Stimulated activated CD8-positive, alpha-beta memory T cell treated with anti-CD3 and anti-CD28 coated beads, Interleukin-4, amount 100 ng/mL, for 1 hour (primary cell): ENCODE data around the gene ANO10.
"Not testable (repeated sequence)": the region's sequence is repeated elsewhere in the genome, so short reads cannot be mapped to it uniquely, and the experiment has no call there.

ENCODE experiments used
- DNase-seq, 2 donors: peaks; one replicate each; pipeline ENCODE4 v3.0.0-alpha.2; 2020; ENCODE audit warnings: low read depth in 2 of 2, low spot score in 1 of 2

ANO10 gene

GRCh38 chr3:43523454-43524053, 98.3 kb downstream of the ANO10 start:
- no peak for DNase-seq

GRCh38 chr3:43522727-43523362, 99.0 kb downstream of the ANO10 start:
- no peak for DNase-seq

GRCh38 chr3:43521941-43522340, 99.9 kb downstream of the ANO10 start:
- DNase-seq, result no peak

DNA sequence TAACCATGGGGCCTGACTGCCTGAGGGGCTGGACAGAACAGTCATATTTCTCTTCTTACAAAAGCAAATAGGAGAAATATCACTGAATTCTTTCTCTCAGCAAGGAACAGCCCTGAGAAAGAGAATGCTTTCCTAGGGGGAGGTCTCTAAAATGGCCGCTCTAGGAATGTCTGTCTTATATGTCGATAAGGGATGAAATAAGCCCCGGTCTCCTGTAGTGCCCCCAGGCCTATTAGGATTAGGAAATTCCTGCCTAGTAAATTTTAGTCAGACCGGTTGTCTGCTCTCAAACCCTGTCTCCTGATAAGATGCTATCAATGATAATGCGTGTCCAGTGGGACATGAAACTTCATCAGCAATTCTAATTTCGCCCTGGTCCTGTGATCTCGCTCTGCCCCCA, 103.3 kb downstream of the ANO10 start:
- DNase-seq, result not testable (repeated sequence)

DNA sequence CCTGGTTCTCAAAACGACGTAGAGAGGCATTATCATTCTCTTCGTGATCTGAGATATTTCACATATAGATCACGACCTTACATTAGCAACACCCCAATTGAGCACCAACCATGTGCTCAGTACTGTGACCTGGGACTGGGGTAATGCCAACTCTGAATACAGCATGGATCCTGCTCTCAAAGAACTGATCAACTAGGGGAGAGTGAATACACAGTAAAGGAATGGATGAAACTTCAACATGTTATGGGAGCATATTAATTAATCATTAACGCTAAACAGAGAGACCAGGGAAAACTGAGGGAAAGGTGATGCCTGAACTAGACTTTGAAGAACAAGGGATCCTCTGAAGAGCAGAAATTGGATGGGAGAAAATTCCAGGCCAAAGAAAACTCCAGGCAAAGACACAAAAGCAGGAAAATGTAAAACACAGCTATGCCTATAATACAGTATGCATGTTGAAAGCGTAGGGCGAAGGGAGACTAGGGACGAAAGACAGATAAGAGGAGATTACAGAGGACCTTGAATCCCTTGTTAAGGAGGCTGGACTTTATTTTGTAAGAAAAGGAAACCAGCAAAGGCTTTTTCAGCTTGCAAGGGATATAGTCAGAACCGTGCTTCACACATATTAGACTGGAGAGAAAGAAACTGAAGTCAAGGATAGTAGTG, 105.7 kb downstream of the ANO10 start:
- no peak for DNase-seq

DNA sequence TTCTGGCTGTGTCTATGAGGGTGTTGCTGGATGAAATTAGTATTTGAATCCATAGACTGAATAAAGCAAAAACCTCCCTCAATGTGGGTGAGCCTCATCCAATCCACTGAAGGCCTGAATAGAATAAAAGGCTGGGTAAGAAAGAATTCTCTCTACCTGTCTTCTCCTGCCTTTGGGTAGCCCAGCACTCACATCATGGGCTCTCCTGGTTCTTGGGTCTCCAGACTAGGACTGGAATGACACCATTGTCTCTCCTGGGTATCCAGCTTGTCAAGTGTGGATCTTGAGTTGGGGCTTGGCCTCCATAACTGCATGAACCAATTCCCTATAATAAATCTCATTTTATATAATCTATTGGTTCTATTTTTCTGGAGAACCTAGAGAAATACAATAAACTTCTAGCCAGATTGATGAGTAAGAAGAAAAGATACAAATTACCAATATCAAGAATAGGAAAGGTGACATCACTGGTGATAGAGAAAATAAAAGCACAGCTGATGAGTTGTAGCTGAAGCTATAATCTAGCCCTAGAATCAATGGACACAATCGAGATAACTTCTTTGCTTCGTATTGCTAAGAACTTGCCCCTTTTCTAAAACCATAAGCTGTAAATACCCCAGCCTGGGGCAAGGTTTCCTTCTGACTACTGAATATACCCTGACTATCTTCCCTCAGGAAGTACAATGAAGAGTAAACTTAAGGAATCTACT, 106.4 kb downstream of the ANO10 start:
- no peak for DNase-seq

DNA sequence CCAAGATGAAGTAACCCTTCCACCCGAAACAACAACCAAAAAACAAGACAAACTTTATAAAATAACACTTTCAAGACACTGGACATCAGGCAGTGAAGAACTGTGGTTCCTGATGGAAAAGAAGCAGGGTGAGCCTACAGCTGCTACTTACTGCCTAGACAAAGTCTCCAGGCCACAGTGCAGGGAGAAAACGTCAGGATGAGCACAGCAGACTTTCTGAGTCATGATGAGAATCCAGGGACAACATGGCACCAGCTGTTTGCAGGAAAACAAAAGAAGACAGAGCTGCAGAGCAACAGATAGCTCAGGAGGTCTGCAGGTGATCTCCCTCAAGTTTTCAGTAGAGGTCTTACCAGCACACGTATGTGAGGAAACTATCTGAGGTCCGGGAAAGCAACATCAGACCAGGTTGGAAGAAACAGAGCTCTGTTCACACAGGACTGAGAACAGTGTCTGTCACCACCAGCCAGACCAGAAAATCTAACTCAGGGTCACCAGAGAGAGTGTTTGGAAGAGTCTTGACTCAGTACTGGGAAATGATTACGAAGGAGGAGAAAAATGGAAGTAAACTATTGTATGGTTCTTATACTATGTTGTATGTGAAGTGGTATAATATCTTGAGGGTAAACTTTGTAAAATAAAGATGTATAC, 108.9 kb downstream of the ANO10 start:
- no peak for DNase-seq

- no peak for DNase-seq
Observed at GRCh38 chr3:43506644-43507043, 115.2 kb downstream of the ANO10 start.

DNA sequence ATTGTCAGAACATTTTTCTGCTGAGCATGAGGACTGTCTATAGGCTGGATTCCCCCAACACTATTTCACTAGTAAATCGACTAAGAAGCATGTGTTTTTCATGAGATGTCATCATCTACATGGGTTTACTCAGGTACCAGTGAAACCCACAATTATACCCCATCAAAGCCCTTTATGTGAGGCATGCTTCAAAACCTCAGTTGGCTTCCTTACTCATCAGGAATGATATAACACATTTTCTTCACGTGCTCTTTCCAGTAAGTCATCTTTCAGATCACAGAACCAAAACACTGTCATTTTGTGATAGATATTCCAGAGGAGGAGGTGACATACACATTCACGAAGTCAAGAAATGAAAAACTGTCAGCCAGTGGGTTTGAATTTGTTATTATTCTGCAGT, 116.5 kb downstream of the ANO10 start:
- DNase-seq, result no peak

DNA sequence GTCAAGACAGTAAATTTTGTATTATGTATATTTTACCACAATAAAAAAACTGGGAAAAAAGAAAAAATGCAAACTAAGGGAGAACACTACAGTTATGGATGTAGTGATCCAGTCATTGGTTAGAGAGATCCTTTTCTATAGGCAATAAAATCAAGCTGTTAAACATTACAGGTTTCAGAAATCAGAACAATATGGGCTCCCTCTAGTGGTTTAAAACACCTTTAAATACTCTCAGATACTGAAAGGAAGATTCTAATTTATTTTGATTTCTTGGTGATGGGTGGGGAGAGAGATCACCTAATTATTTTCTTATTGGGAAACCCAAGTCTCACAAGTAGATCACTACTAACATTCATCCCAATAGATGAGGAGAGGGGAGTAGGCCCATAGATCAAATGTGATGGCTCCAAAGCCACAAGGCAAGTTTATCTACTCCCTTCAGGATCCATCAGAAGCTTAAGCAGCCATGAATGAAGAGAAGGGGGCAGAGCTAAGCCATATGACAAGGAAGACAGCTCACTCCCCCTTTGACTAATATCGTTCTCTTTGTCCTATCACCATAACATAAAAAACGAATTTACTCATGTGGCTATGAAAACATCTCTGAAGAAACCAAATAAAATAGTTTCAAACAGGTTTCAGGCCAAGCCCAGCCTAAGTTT, 118.6 kb downstream of the ANO10 start:
- no peak for DNase-seq

- no peak for DNase-seq
Observed at GRCh38 chr3:43499256-43499655, 122.6 kb downstream of the ANO10 start.

GRCh38 chr3:43497905-43498365, 123.9 kb downstream of the ANO10 start:
- DNase-seq, result no peak

DNA sequence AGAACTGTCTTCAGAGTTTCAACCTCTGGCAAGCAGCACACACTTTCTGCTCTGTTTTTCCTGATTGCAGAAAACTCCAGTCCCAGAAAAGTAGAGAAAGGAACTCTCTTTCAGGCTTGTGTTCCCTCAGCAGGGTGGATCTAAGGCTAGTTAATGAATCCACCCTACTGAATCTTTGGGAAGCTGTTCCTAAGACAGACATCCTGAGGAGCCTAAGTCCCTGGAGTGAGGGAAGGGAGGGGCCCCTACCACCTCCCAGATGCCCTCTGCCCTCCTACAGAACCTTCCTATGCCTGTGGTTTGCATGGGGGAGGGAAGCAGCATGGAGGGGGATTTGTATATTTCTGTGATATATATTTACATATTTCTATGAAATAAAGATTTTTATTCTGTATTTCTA, 124.4 kb downstream of the ANO10 start:
- no peak for DNase-seq

- no peak for DNase-seq
Observed at GRCh38 chr3:43496740-43497375, 125.0 kb downstream of the ANO10 start.

DNA sequence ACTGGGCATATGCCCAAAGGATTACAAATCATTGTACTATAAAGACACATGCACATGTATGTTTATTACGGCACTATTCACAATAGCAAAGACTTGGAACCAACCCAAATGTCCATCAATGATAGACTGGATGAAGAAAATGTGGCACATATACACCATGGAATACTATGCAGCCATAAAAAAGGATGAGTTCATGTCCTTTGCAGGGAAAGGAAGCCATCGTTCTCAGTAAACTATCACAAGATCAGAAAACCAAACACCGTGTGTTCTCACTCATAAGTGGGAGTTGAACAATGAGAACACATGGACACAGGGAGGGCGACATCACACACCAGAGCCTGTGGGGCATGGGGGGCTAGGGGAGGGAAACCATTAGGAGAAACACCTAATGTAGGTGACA, 128.9 kb downstream of the ANO10 start:
- DNase-seq, result not testable (repeated sequence)

DNA sequence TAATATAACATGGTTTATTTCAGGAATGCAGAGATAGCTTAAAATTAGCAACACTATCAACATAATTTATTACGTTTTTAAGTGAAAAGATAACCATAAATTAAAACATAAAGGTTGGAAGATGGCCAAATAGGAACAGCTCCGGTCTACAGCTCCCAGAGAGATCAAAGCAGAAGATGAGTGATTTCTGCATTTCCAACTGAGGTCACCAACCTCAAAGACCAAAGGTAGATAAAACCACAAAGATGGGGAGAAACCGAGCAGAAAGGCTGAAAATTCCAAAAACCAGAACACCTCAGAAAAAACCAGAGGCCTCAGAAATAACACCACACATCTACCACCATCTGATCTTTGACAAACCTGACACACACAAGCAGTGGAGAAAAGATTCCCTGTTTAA, 130.0 kb downstream of the ANO10 start:
- not testable (repeated sequence) for DNase-seq

DNA sequence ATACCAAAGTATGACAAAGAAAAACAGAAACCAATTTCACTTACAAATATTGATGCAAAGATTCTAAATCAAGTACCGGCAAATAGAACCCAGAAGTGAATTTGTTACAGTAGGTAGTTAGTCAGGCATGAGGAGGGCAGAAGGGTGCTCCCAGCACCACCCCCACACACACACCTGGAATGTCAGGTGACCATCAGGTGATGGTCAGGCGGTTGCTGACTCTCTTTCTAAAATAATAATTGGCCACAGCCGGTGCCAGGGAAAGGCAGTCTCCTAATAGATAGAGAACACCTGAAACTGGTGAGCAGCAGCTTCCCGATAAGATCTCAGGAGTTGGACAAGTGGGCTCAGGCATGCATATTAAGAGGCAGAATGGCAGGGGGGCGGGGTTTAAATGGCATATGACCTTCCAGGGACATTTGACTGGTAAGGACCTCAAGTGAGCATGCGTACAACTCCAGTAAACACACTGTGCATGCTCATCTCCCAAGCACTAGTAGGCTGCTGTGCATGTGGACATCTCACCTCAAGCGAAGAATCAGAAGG, 131.1 kb downstream of the ANO10 start:
- DNase-seq, result no peak

DNA sequence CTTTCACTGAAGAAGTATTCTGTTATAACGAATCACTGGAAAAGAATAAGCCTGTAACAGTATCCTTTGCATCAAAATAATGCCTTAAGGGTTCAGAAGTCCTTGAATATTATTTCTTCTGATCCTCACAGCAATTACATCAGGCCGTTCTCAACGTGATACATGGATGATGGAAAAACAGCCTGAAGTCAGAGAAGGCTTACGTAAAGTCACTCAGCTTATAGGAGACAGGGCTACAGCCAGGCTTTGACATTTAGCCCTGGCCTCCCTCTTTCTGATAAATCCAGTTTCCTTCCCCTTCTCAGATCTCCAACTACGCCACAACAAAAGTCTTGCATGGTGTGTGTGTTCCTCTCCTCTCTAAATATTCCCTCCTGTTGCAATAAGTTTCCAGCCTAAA, 131.9 kb downstream of the ANO10 start:
- DNase-seq, result no peak

GRCh38 chr3:43485931-43486330, 135.9 kb downstream of the ANO10 start:
- no peak for DNase-seq

- DNase-seq, result no peak
Observed at GRCh38 chr3:43484926-43485488, 136.8 kb downstream of the ANO10 start.
